GM12875 (cell line): Measurements from ENCODE around the gene DAB2IP.

Experiments used
- H3K4me3 ChIP-seq: one replicate; pipeline ENCODE4 v1.5.1; 2011; ENCODE audit warnings: low read depth, low read length, control low read depth
- TF ChIP-seq, protein P1 (sequence below): IDR thresholded peaks from 2 replicates; pipeline ENCODE4 v1.5.1; 2011; ENCODE audit warnings: low read depth, mild to moderate bottlenecking, control low read depth, inconsistent platforms, low read length, moderate library complexity, borderline replicate concordance; ENCODE audit not compliant: insufficient read depth

The DAB2IP gene

DNA sequence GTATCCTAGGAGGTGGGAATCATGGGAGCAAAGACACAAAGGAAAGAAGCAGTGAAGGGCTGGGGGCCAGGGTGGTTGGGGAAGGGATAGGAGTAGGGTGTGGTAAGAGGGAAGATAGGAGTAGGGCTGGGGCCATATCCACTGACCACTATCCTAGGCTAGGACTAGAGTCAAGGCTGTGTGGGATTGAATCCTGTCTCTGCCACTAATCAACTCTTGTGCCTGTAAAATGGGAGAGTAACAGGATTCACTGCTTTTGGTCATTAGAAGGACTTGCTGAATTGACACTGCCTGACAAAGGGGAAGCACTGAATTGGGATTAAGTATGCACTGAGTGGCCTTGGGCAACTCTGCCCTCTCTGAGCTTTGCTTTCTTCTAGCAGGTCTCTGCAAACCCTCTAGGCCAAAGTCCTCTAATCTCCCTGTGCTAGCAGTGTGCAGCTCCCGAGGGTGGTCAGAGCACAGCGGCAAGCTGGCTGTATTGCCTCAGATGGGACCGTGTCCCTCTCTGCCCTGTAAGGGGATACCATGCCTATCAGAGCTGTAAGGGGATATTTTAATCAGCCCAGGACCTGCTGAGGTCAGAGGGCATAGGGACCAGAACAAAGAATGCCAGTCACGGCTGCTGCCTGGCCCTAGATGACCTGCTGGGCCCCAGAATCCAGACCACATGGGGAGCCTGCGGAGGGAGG is 12.4 kb upstream of the DAB2IP start:
- TF ChIP-seq, protein P1, sequence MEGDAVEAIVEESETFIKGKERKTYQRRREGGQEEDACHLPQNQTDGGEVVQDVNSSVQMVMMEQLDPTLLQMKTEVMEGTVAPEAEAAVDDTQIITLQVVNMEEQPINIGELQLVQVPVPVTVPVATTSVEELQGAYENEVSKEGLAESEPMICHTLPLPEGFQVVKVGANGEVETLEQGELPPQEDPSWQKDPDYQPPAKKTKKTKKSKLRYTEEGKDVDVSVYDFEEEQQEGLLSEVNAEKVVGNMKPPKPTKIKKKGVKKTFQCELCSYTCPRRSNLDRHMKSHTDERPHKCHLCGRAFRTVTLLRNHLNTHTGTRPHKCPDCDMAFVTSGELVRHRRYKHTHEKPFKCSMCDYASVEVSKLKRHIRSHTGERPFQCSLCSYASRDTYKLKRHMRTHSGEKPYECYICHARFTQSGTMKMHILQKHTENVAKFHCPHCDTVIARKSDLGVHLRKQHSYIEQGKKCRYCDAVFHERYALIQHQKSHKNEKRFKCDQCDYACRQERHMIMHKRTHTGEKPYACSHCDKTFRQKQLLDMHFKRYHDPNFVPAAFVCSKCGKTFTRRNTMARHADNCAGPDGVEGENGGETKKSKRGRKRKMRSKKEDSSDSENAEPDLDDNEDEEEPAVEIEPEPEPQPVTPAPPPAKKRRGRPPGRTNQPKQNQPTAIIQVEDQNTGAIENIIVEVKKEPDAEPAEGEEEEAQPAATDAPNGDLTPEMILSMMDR, result no peak
- H3K4me3 ChIP-seq, result no peak overlapping the region

DNA sequence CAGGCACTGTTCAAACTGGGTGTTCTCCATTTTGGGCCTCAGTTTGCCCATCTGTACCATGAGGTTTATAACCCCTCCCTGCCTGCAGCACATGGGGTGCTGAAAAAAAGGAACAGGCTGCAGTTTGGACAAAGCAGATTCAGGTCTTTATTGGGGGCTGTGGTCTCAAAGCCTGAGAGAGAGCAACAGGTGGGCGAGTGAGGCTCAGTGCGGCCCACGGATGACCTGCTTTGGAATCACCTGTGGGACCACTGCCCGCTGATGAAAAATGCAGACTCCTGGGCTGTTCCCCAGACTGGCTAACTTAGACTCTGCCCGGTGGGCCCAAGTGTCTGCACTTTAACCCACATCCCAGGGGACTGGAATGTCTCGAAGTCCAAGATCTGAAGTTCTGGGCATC is 11.8 kb upstream of the DAB2IP start:
- no peak overlapping the region for H3K4me3 ChIP-seq
- TF ChIP-seq, protein P1, result no peak

DNA sequence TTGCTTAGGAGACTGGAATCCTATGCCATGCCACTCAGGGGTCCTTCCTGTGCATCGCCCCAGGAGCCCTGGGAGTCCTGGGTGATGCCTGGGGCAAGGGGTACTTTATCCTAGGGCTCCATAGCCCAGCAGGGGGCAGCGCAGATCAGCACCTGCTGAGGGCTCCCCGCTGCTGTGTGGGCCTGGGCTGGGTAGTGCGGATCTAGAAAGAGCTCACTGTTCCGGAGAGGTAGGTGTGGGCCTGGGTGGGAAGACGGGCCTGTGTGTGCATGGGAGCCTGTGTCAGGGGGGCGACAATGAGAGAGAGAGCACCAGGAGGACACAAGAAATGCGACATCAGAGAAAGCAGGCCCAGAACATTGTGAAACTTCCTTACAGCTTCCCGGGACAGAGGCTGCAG is 11.4 kb upstream of the DAB2IP start:
- TF ChIP-seq, protein P1, result peak; percentile 51
- no peak overlapping the region for H3K4me3 ChIP-seq

DNA sequence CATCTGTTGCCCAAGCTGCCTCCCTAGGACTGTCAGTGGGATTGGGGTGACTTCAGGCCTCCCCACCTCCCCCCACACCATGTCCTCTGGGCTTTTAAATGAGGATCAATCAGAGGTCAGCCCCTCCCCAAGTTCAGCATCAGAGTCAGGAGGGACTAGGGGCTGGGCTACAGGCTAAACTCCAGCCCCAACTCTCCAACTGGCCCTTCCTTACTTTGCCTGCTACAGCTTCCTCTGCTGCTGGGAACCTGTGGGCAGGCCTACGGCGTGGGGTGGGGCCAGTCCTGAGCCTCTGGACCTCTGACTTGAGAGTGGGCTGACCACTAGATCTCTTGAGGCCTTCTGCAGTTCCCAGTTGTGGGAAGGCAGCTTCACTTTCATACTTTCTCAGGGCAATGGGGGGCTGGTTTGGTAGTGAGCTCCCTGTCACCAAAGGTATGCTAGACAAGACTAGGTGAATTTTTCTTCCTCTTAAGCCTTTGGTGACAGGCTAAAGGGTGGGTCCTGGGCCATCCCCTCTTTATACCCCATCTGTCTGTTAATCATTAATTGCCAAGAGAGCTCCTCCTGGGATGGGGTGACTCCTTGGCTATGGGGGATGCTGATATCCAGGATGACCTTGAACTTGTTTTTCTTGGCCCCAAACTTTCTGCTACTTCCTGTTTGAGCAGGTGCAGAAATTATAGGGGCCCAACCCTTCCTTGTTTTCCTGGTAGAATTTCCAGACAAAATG is 10.8 kb upstream of the DAB2IP start:
- H3K4me3 ChIP-seq, result no peak overlapping the region
- TF ChIP-seq, protein P1, result no peak

DNA sequence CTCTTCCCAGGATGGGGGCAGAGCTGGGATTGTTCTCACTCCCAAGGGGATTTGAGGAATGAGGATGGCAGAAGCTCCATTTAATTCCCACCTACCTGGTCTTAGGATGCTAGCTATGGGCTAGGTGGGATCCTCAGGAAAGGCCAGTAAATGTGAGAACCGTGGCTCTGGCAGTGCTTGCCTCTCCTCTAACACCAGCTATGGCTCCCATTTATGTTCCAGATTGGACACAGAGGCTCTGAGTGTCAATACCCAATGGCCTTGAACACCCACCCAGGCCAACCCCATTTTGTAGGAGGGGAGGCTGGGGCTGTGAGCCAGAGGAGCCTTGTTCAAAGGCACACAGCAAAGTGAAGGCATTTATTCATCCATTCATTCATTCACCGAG is 10.2 kb upstream of the DAB2IP start:
- TF ChIP-seq, protein P1, result no peak
- no peak overlapping the region for H3K4me3 ChIP-seq

DNA sequence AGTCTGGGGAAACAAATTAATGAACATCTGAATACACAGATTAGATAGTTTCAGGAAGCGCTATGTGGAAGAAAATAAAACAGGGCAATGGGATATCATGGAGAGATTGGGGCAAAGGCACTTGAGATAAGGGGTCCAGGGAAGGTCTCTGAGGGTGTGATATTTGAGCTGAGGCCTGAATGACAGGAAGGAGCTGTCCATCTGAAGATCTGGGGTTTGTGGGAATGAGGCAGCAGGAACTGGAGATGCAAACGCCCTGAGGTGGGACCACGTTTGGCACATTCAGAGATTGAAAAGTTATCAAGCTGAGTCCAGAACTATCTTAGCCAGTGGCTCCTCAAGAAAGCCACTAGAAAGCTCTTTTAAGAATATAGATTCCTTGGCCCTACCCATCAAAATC is 8.7 kb upstream of the DAB2IP start:
- no peak overlapping the region for H3K4me3 ChIP-seq

More for the DNA sequence above, 8.7 kb upstream of the DAB2IP start:
- TF ChIP-seq, protein P1, result no peak
